IMR-90 (cell line): ENCODE data around the gene ARRB1. TPM values are rescaled to one million over a fixed set of nuclear protein-coding genes. Genes with fewer than 3 reads are reported as not detected.
A peak's percentile ranks its signal among the peaks of the same experiment; 100 is the strongest.

ENCODE experiments used
- ATAC-seq: fragments of 200-7000 bp; cut with Tn5 transposase; 2 replicates; pipeline ENCODE4 v1.9.1; 2020; ENCODE audit warnings: low read depth, mild to moderate bottlenecking, moderate library complexity
- BruUV-seq: library from RNA; stranded (reverse); fragments of 400-500 nt; replicated peaks from 2 replicates; lab custom pipeline; 2021; lab: Mats Ljungman, UMichigan
- CTCF ChIA-PET: fragments of 300-600 bp; formaldehyde crosslinking; extraction: SDS; loops from one replicate; lab custom pipeline; 2021; ENCODE audit warnings: antibody characterized with exemption; lab: Yijun Ruan, JAX
- POLR2A ChIA-PET: fragments of 300-600 bp; sonication (Branson Sonifier 250); formaldehyde crosslinking; loops from one replicate; lab custom pipeline; 2022; ENCODE audit warnings: antibody characterized with exemption; ENCODE audit not compliant: unreplicated experiment; lab: Charles Lee
- DNase-seq: peaks from one replicate; pipeline ENCODE4 v3.0.0; 2013
- H2AFZ ChIP-seq: replicated peaks from 2 replicates; pipeline ENCODE3; 2013; ENCODE audit warnings: low read length, mild to moderate bottlenecking; ENCODE audit not compliant: poor library complexity
- H2AK5ac ChIP-seq: 2 replicates; pipeline ENCODE4 v1.6.1; 2013; ENCODE audit warnings: low read depth, low read length, inconsistent platforms
- H2AK9ac ChIP-seq: replicated peaks from 2 replicates; pipeline ENCODE3; 2013; ENCODE audit warnings: mild to moderate bottlenecking, low read depth, low read length, moderate library complexity; ENCODE audit not compliant: poor library complexity
- H2BK120ac ChIP-seq: 2 replicates; pipeline ENCODE4 v1.6.1; 2013; ENCODE audit warnings: low read depth, low read length, inconsistent platforms
- H2BK15ac ChIP-seq: 3 replicates; pipeline ENCODE4 v1.6.1; 2013; ENCODE audit warnings: low read depth, low read length, inconsistent platforms
- H2BK20ac ChIP-seq: 2 replicates; pipeline ENCODE4 v1.6.1; 2013; ENCODE audit warnings: low read depth, mild to moderate bottlenecking, inconsistent platforms, low read length, moderate library complexity
- H2BK5ac ChIP-seq: 2 replicates; pipeline ENCODE4 v1.6.1; 2013; ENCODE audit warnings: mild to moderate bottlenecking, low read depth, low read length, inconsistent platforms; ENCODE audit not compliant: poor library complexity, severe bottlenecking
- H3K14ac ChIP-seq: replicated peaks from 2 replicates; pipeline ENCODE4 v1.6.1; 2013; ENCODE audit warnings: low read depth, low read length, inconsistent platforms
- H3K18ac ChIP-seq: 2 replicates; pipeline ENCODE4 v1.6.1; 2013; ENCODE audit warnings: low read depth, low read length, control low read depth
- H3K23ac ChIP-seq: 2 replicates; pipeline ENCODE4 v1.6.1; 2013; ENCODE audit warnings: low read depth, low read length, inconsistent platforms
- H3K27ac ChIP-seq: 2 replicates; pipeline ENCODE4 v1.5.1; 2013; ENCODE audit warnings: mild to moderate bottlenecking, control low read depth, low read length; ENCODE audit not compliant: insufficient read depth
- H3K27me3 ChIP-seq: 2 replicates; pipeline ENCODE4 v1.6.1; 2013; ENCODE audit warnings: low read length; ENCODE audit not compliant: control insufficient read depth, insufficient read depth
- H3K36me3 ChIP-seq: 2 replicates; pipeline ENCODE4 v1.6.1; 2013; ENCODE audit warnings: low read length, mixed read lengths; ENCODE audit not compliant: control insufficient read depth, insufficient read depth
- H3K4ac ChIP-seq: 2 replicates; pipeline ENCODE4 v1.6.1; 2013; ENCODE audit warnings: low read depth, low read length, inconsistent platforms
- H3K4me1 ChIP-seq: 2 replicates; pipeline ENCODE4 v1.6.1; 2013; ENCODE audit warnings: low read length, mixed read lengths; ENCODE audit not compliant: control insufficient read depth, insufficient read depth
- H3K4me2 ChIP-seq: 2 replicates; pipeline ENCODE4 v1.6.1; 2013; ENCODE audit warnings: low read depth, mild to moderate bottlenecking, control low read depth, low read length, moderate library complexity
- H3K4me3 ChIP-seq: 2 replicates; pipeline ENCODE4 v1.5.1; 2013; ENCODE audit warnings: low read depth, mild to moderate bottlenecking, control low read depth, low read length, moderate library complexity; ENCODE audit not compliant: insufficient read depth
- H3K56ac ChIP-seq: 2 replicates; pipeline ENCODE4 v1.6.1; 2013; ENCODE audit warnings: low read length, inconsistent platforms; ENCODE audit not compliant: insufficient read depth; ENCODE audit errors: extremely low read depth
- H3K79me1 ChIP-seq, 2 experiments: 2 replicates each; pipeline ENCODE4 v1.6.1; 2013; ENCODE audit warnings: low read length in 2 of 2, inconsistent platforms in 1 of 2, low read depth in 1 of 2
- H3K9ac ChIP-seq: 2 replicates; pipeline ENCODE4 v1.6.1; 2013; ENCODE audit warnings: low read depth, low read length, control low read depth
- H3K9me1 ChIP-seq: 2 replicates; pipeline ENCODE4 v1.6.1; 2013; ENCODE audit warnings: low read length, inconsistent platforms; ENCODE audit not compliant: insufficient read depth
- H3K9me3 ChIP-seq: 2 replicates; pipeline ENCODE4 v1.6.1; 2013; ENCODE audit warnings: low read length; ENCODE audit not compliant: control insufficient read depth, insufficient read depth
- H4K20me1 ChIP-seq: 2 replicates; pipeline ENCODE4 v1.6.1; 2013; ENCODE audit warnings: low read length, inconsistent platforms; ENCODE audit not compliant: insufficient read depth
- H4K5ac ChIP-seq: 2 replicates; pipeline ENCODE4 v1.6.1; 2013; ENCODE audit warnings: mild to moderate bottlenecking, low read depth, low read length, control low read depth
- H4K8ac ChIP-seq, 2 experiments: 2 replicates each; pipeline ENCODE4 v1.6.1; 2013; ENCODE audit warnings: low read depth in 2 of 2, low read length in 2 of 2, control low read depth in 1 of 2, inconsistent platforms in 1 of 2
- H4K91ac ChIP-seq: 2 replicates; pipeline ENCODE4 v1.6.1; 2013; ENCODE audit warnings: low read depth, low read length, inconsistent platforms; ENCODE audit not compliant: insufficient read depth
- MAZ ChIP-seq: IDR thresholded peaks from 2 replicates; pipeline ENCODE4 v1.6.1; 2012; ENCODE audit warnings: low read depth, mild to moderate bottlenecking, low read length, improper control_type of control experiment, moderate library complexity, borderline replicate concordance
- WGBS, 2 experiments: methylation state at CpG; one replicate each; pipeline versions ENCODE4 v1.1.5 to v1.1.7; 2013; ENCODE audit warnings: missing lambda C conversion rate in 2 of 2; ENCODE audit not compliant: insufficient read length in 1 of 2; ENCODE audit errors: extremely low coverage in 2 of 2; 5-methylcytosine and 5-hydroxymethylcytosine counted together
- dilution Hi-C: fragments of 300-500 bp; cut with HindIII; formaldehyde crosslinking; loops from one replicate; pipeline ENCODE4 v1.14.3; 2018; ENCODE audit warnings: low sequenced_read_pairs; ENCODE audit not compliant: unreplicated experiment
- in situ Hi-C: fragments of 300-500 bp; cut with MboI; formaldehyde crosslinking; loops from 3 replicates; pipeline ENCODE4 v1.14.3; 2019; ENCODE audit warnings: low sequenced_read_pairs, inconsistent platforms, mixed read lengths
- intact Hi-C: fragments of 100-400 bp; cut with micrococcal nuclease; formaldehyde crosslinking; loops from 2 replicates; pipeline ENCODE4 v1.10.0; 2022
- polyA plus RNA-seq, 3 experiments: library from polyadenylated mRNA; depleted of rRNA; stranded (reverse); fragments of >200 nt; gene quantifications; 2 replicates each; pipeline ENCODE4 v1.2.3, GENCODE V29; 2012; ENCODE audit warnings: low replicate concordance in 1 of 3
- total RNA-seq: library from RNA; depleted of rRNA; stranded (reverse); fragments of >200 nt; gene quantifications from 2 replicates; pipeline ENCODE4 v1.2.3, GENCODE V29; 2012

Gene ARRB1
- total and polyA plus RNA-seq, 2 of the 4 experiments (the other 2 are of a cell fraction): 11.0 to 17.4 TPM

GRCh38 chr11:75349521-75350116 is 1.8 kb downstream of the ARRB1 start:
- 60% methylated on average over 1 of the region's 4 CpGs; no CpG with 5 or more reads in 1 of the 2 experiments for WGBS, 2 experiments
- in situ Hi-C loops: no loop called here
- Histone ChIP-seq H4K8ac (no peak overlapping the region; a peak in 1 of 4 replicates), H3K27ac (peak overlapping the region; percentile 25; the same call in 1 of the 2 replicates), H3K4me2 (peak overlapping the region; percentile 30; the same call in 1 of the 2 replicates), H3K9ac (no peak overlapping the region; the same call in 1 of the 2 replicates), H2BK5ac (no peak overlapping the region), H3K4me1 (peaks cover 39% of the 10 kb centered on the region), H3K27me3 (no peaks in the 10 kb centered on the region), H2BK120ac (peak overlapping the region; percentile 45; the same call in 1 of the 2 replicates), H2BK20ac (peak overlapping the region; percentile 16; the same call in 1 of the 2 replicates), H4K20me1 (peaks cover 20% of the 10 kb centered on the region), H3K4me3 (no peak overlapping the region), H3K23ac (no peak overlapping the region), H2BK15ac (peak overlapping the region; percentile 70; the same call in 1 of the 3 replicates), H3K4ac (peak overlapping the region; percentile 59), H4K91ac (peak overlapping the region; percentile 47; the same call in 1 of the 2 replicates), H3K56ac (no peak overlapping the region), H3K36me3 (no peaks in the 10 kb centered on the region), H2AK5ac (peak overlapping the region; percentile 92; the same call in 1 of the 2 replicates), H4K5ac (peak overlapping the region; percentile 19; the same call in 1 of the 2 replicates), H3K14ac (peak overlapping the region; percentile 31; the same call in 1 of the 2 replicates), H3K18ac (peak overlapping the region; percentile 38; the same call in 1 of the 2 replicates), H3K79me1 (peaks cover 0 to 30% of the 10 kb centered on the region in 2 experiments; a peak in 2 of 4 replicates), H2AK9ac (peak overlapping the region; percentile 71), H3K9me3 (no peaks in the 10 kb centered on the region), H2AFZ (peak overlapping the region; percentile 8), H3K9me1 (peaks cover 29% of the 10 kb centered on the region)
- CTCF ChIA-PET: no interaction called here
- no peak for TF ChIP-seq MAZ
- dilution Hi-C loops: no loop called here
- POLR2A ChIA-PET: no interaction called here
- intact Hi-C loops: no loop called here
- no peak for ATAC-seq
- no peak for DNase-seq
- no TSS peak for BruUV-seq
